GM21529 (cell line): ENCODE results near the gene SPHK1.
"Not testable (repeated sequence)": the region's sequence is repeated elsewhere in the genome, so short reads cannot be mapped to it uniquely, and the experiment has no call there.

Experiments used
- ATAC-seq: cut with Tn5 transposase; IDR thresholded peaks from one replicate; pipeline ENCODE4 v1.9.1; 2021; ENCODE audit not compliant: unreplicated experiment

The SPHK1 gene, protein sequence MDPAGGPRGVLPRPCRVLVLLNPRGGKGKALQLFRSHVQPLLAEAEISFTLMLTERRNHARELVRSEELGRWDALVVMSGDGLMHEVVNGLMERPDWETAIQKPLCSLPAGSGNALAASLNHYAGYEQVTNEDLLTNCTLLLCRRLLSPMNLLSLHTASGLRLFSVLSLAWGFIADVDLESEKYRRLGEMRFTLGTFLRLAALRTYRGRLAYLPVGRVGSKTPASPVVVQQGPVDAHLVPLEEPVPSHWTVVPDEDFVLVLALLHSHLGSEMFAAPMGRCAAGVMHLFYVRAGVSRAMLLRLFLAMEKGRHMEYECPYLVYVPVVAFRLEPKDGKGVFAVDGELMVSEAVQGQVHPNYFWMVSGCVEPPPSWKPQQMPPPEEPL

GRCh38 chr17:76384222-76384986 is at the start of gene SPHK1:
Gene SPHK1 (plus strand): TSS chr17:76384609. CDS start chr17:76385645, 1,036 bp downstream.
- peak; percentile 69 for ATAC-seq

DNA sequence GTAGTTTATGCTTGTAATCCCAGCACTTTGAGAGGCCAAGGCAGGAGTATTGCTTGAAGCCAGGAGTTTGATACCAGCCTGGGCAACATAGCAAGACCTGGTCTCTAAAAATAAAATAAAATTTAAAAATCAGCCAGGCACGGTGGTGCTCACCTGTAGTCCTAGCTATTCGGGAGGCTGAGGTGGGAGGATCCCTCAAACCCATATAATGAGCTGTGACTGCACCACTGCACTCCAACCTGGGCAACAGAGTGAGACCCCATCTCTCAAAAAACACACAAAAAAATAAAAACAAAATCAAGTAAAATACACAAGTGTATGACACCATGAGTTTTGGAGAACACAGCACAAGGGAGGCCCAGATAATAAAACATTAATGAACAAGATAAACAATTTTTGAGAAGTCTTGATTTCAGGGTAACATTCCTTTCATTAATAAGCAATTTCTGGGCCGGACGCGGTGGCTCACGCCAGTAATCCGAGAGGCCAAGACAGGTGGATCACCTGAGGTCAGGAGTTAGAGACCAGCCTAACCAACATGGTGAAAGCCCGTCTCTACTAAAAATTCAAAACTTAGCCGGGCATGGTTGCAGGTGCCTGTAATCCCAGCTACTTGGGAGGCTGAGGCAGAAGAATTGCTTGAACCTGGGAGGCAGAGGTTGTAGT is 48.6 kb upstream of the SPHK1 start:
- no peak for ATAC-seq

DNA sequence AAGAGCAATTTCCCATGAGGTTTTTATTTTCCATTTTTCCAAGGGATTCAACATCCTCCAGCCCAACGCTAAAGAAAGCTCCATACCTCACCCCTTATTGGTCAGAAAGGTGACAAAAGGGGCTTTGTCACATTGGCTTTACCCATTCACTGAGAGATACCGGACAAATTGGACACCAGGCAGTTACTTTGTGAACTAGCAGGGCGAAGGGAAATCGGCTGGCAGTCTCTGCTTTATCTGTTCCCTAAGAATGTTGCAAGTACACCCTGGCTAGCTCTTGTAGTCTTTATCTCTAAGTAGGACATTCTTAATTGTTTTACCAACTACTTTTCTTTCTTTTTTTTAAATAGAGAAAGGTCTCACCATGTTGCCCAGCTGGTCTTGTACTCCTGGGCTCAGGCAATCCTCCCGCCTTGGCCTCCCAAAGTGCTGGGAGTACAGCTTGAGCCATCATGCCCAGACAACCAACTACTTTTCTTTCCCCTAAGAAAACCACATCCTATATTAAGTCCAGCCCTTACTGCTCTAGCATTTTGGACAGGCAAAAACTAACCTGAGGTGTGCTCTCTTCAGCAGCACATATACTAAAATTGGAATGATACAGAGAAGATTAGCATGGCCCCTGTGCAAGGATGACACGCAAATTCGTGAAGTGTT is 47.5 kb upstream of the SPHK1 start:
- ATAC-seq: no peak

DNA sequence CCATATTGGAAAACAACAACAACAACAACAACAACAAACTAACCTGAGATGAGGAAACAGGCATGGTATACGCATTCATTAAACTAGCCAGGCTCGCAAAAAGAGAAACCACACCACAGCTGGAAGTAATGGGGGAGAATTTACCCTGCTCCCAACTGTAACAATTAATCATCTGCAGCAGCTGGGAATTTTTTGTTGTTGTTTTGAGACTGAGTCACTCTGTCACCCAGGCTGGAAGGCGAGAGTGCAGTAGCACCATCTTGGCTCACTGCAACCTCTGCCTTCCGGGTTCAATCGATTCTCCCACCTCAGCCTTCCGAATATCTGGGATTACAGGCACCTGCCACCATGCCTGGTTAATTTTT is 47.0 kb upstream of the SPHK1 start:
- ATAC-seq: no peak

- ATAC-seq: no peak
Observed at GRCh38 chr17:76341301-76341700, 43.1 kb upstream of the SPHK1 start.

DNA sequence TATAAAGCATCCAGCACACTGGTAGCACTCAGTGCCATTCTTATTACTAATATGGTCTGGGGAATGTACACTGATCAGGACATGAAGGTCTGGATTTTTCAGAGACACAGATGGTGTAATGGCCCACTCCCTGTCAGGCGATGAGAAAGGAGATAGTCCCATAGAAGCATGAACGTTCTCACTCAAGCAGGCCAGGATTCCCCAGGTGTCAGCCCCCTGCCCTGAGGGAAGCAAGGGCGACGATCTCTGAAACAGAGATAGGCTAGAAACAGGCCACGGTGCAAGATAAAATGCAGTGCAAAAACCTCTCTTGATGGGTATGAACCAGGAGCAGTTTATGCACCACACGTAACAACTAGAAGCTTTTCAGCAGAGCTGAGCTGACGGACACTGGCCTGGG is 41.3 kb upstream of the SPHK1 start:
- ATAC-seq: no peak

GRCh38 chr17:76345377-76345974 is 38.9 kb upstream of the SPHK1 start:
- ATAC-seq: no peak

DNA sequence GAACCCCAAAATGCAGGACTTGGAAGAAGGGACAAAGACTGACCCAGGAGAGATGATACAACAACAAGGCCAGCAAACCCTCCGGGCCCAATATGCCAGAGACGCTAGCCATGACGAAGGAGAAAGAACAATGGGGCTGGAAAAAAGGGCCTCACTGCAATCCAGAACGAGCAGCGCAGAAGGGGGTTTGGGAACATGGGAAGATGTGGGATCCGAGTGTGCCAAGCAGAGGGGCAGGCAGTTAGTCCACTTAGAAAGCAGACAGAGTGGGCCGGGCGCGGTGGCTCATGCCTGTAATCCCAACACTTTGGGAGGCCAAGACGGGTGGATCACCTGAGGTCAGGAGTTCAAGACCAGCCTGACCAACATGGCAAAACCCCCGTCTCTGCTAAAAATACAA is 37.5 kb upstream of the SPHK1 start:
- not testable (repeated sequence) for ATAC-seq

DNA sequence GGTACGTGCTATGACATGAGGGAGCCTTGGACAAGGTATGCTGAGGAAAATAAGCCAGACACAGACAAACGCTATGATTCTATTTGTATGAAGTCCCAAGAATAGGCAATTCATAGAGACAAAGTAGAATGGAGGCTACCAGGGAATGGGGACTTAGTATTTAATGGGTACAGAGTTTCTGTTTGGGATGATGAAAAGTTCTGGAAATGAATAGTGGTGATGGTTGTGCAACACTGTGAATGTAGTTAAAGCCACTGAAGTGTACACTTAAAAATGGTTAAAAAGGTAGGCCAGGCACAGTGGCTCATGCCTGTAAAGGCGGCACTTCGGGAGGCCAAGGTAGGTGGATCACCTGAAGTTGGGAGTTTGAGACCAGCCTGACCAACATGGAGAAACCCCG is 33.9 kb upstream of the SPHK1 start:
- no peak for ATAC-seq

DNA sequence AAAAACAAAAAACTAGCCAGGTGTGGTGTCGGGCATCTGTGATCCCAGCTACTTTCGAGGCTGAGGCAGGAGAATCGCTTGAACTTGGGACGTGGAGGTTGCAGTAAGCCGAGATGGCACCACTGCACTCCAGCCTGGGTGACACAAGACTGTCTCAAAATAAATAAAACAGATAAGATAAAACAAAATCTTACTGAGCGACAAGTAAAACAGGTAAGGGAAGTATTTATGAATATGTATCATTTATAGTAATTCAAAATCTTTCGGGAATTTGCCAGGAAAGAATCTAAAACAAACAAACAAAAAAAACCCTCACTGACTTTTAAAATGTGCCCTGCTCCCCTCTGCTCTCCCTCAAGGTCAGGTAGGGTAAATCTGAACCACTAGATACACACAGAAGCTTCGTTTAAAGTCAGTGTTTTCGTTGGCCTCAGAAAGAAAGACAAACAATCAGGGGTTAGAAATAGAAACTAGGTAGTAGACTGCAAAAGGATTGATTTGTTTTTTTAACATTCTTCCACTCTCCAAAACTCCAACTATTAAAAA is 32.8 kb upstream of the SPHK1 start:
- ATAC-seq: no peak

GRCh38 chr17:76353004-76353598 is 31.3 kb upstream of the SPHK1 start:
- peak; percentile 25 for ATAC-seq

DNA sequence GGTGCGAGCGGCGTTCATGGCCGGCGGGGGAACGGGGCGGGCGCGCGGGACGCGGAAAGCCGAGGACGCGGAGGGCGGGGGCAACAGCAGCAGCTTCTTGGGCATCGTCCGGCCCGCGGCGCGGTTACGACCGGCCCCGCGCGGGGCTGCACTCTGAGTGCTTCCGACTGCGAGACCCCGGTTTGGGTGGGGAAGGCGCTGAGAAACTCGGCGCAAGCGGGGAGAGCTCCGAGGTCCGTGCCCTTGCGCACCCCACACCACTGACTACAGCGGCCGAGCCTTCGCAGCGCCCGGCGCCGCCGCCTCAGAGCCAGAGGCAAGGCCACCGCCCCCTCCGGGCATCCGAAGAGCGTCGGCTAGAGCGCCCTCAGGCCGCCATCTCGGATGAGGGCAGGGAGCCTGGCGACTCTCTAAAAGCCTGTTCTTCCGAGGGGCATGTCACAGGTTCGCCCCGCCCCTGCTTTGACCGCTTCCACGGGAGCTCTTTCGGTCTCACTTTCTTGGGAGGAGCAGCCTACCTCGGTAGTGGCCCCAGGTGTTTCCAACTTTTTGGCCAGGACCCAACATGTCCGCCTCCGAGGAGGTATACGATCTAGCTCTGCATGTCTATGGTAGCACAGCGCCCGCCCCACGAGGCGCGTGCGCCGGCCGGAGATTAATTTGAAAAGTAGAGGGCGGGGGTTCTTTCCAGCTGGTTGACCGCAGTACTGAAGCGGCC is 30.7 kb upstream of the SPHK1 start, which contains the start of gene PRPSAP1:
TSS of gene PRPSAP1 (minus strand) at position 318 of the 718 bp plus-strand sequence. CDS start at position 105, 213 bp downstream.
- peak; percentile 87 for ATAC-seq

- ATAC-seq: no peak
Observed at GRCh38 chr17:76354317-76354729, 30.1 kb upstream of the SPHK1 start.

DNA sequence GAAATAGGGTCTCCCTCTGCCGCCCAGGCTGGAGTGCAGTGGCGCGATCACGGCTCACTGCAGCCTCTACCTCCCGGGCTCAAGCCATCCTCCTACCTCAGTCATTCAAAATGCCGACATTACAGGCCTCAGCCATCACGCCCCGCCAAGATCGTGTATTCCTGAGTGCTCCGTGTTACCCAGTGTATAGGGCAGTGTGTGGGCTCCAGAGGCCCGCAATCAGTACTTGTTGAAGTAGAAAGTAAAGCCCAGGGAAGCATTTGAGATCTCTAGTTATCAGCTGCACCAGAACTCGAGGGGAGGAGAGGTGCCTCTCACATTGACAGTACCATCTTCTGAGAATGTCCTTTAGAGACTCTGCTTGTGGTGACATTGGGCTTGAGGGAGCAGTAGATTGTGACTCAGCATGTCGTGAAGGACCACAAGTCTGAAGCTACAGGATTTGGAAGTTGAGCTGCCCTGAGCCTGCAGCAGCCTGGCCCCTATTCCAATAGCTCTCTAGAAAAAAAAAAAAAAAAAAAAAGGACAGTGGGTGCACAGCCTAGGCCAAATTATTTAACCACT is 29.6 kb upstream of the SPHK1 start:
- ATAC-seq: no peak

GRCh38 chr17:76356803-76357456 is 27.5 kb upstream of the SPHK1 start:
- ATAC-seq: no peak

GRCh38 chr17:76357597-76358158 is 26.7 kb upstream of the SPHK1 start:
- ATAC-seq: no peak

GRCh38 chr17:76359375-76359774 is 25.0 kb upstream of the SPHK1 start:
- ATAC-seq: no peak

- ATAC-seq: not testable (repeated sequence)
Observed at GRCh38 chr17:76359776-76360175, 24.6 kb upstream of the SPHK1 start.
